HCT116 (cell line): ENCODE data around the gene RAB34. TPM values are rescaled to one million over a fixed set of nuclear protein-coding genes. Genes with fewer than 3 reads are reported as not detected.

Experiments used
- ATAC-seq: fragments of 200-7000 bp; cut with Tn5 transposase; 2 replicates; pipeline ENCODE4 v1.9.1; 2020; ENCODE audit warnings: mild to moderate bottlenecking, moderate library complexity
- BruUV-seq: library from RNA; stranded (reverse); fragments of 400-500 nt; replicated peaks from 2 replicates; lab custom pipeline; 2021; lab: Mats Ljungman, UMichigan
- CTCF ChIA-PET: fragments of 300-600 bp; sonication (Branson Sonifier 250); formaldehyde crosslinking; loops from one replicate; lab custom pipeline; 2021; ENCODE audit warnings: antibody characterized with exemption; lab: Charles Lee
- POLR2A ChIA-PET: fragments of 300-600, 350-600 bp; sonication (Branson Sonifier 250); formaldehyde crosslinking; loops from one replicate; lab custom pipeline; 2021; ENCODE audit warnings: antibody characterized with exemption; lab: Charles Lee
- RAD21 ChIA-PET, 2 experiments: fragments of 300-600 bp; sonication (Branson Sonifier 250); formaldehyde crosslinking; loops; one replicate each; lab custom pipeline; 2023; ENCODE audit warnings: low total read pairs in 2 of 2; ENCODE audit not compliant: uncharacterized antibody in 2 of 2, unreplicated experiment in 2 of 2, low non-redundant PET in 1 of 2; lab: Charles Lee
- DNase-seq: peaks from one replicate; pipeline ENCODE4 v3.0.0-alpha.2; 2010; ENCODE audit warnings: low read depth, low spot score
- H2AFZ ChIP-seq: fragments of 200-600 bp; shearing (Covaris generic), sonication (generic); 2 replicates; pipeline ENCODE4 v1.6.1; 2017; ENCODE audit warnings: low read depth, mixed run types, mixed read lengths, antibody characterized with exemption, low read length; ENCODE audit not compliant: poor library complexity, severe bottlenecking
- H3K27ac ChIP-seq: 2 replicates; pipeline ENCODE4 v1.5.1; 2012; ENCODE audit warnings: low read depth, low read length
- H3K27me3 ChIP-seq: fragments of 200-600 bp; sonication (generic); 2 replicates; pipeline ENCODE4 v1.6.1; 2016; ENCODE audit warnings: mixed run types, low read length, mixed read lengths; ENCODE audit not compliant: insufficient read depth
- H3K36me3 ChIP-seq, 2 experiments: fragments of 200-500 bp in 1 of 2; fragments of 200-600 bp in 1 of 2; sonication (Bioruptor generic) in 1 of 2; sonication (generic) in 1 of 2; 2 replicates each; pipeline versions ENCODE4 v1.5.1 to v1.6.1; 2014 to 2016; ENCODE audit warnings: low read length in 2 of 2, inconsistent platforms in 1 of 2, mixed read lengths in 1 of 2, mixed run types in 1 of 2; ENCODE audit not compliant: insufficient read depth in 2 of 2, control insufficient read depth in 1 of 2
- H3K4me1 ChIP-seq, 2 experiments: fragments of 200-600 bp in 1 of 2; sonication (generic) in 1 of 2; 2 replicates each; pipeline versions ENCODE4 v1.5.1 to v1.6.1; 2012 to 2017; ENCODE audit warnings: low read length in 2 of 2, inconsistent platforms in 1 of 2, mild to moderate bottlenecking in 1 of 2, mixed read lengths in 1 of 2, mixed run types in 1 of 2, moderate library complexity in 1 of 2; ENCODE audit not compliant: insufficient read depth in 2 of 2, control insufficient read depth in 1 of 2
- H3K4me2 ChIP-seq: fragments of 200-600 bp; sonication (generic); 2 replicates; pipeline ENCODE4 v1.6.1; 2017; ENCODE audit warnings: mixed run types, low read length, mixed read lengths
- H3K4me3 ChIP-seq, 2 experiments: fragments of 200-600 bp in 1 of 2; sonication (generic) in 1 of 2; replicated peaks in 1 of 2; 2 replicates each; pipeline ENCODE4 v1.5.1; 2011 to 2016; ENCODE audit warnings: low read length in 2 of 2, control low read depth in 1 of 2, low read depth in 1 of 2, mild to moderate bottlenecking in 1 of 2, mixed read lengths in 1 of 2, mixed run types in 1 of 2
- H3K79me2 ChIP-seq: fragments of 200-600 bp; sonication (generic); 2 replicates; pipeline ENCODE4 v1.6.1; 2017; ENCODE audit warnings: mild to moderate bottlenecking, mixed run types, low read length, moderate library complexity, mixed read lengths; ENCODE audit not compliant: insufficient read depth
- H3K9ac ChIP-seq: fragments of 200-600 bp; sonication (generic); 2 replicates; pipeline ENCODE4 v1.6.1; 2016; ENCODE audit warnings: low read length, mixed read lengths
- H3K9me2 ChIP-seq: fragments of 200-600 bp; sonication (generic), shearing (Covaris generic); 2 replicates; pipeline ENCODE4 v1.6.1; 2017; ENCODE audit warnings: mixed run types, mild to moderate bottlenecking, moderate library complexity; ENCODE audit not compliant: insufficient read depth
- H3K9me3 ChIP-seq, 2 experiments: fragments of 200-500 bp in 1 of 2; fragments of 200-600 bp in 1 of 2; sonication (Bioruptor generic) in 1 of 2; sonication (generic) in 1 of 2; 2 replicates each; pipeline ENCODE4 v1.6.1; 2014 to 2017; ENCODE audit warnings: low read length in 2 of 2, mixed read lengths in 2 of 2, inconsistent platforms in 1 of 2, low read depth in 1 of 2, mild to moderate bottlenecking in 1 of 2, mixed run types in 1 of 2, moderate library complexity in 1 of 2; ENCODE audit not compliant: control insufficient read depth in 1 of 2, insufficient read depth in 1 of 2
- H4K20me1 ChIP-seq: fragments of 200-600 bp; sonication (generic), shearing (Covaris generic); 2 replicates; pipeline ENCODE4 v1.6.1; 2017; ENCODE audit warnings: mixed run types, mild to moderate bottlenecking, moderate library complexity; ENCODE audit not compliant: insufficient read depth
- CBX3 ChIP-seq: IDR thresholded peaks from 2 replicates; pipeline ENCODE4 v1.6.1; 2012; ENCODE audit warnings: low read depth
- CEBPB ChIP-seq: IDR thresholded peaks from 2 replicates; pipeline ENCODE4 v1.6.1; 2012; ENCODE audit warnings: low read depth
- EGR1 ChIP-seq: IDR thresholded peaks from 2 replicates; pipeline ENCODE4 v1.6.1; 2012; ENCODE audit warnings: low read depth
- ELF1 ChIP-seq: IDR thresholded peaks from 2 replicates; pipeline ENCODE4 v1.6.1; 2012; ENCODE audit warnings: low read depth, borderline replicate concordance
- EZH2 ChIP-seq: fragments of 200-600 bp; sonication (generic); IDR thresholded peaks from 2 replicates; pipeline ENCODE4 v1.6.1; 2017; ENCODE audit warnings: antibody characterized with exemption, mixed run types
- JUND ChIP-seq: IDR thresholded peaks from 2 replicates; pipeline ENCODE4 v1.6.1; 2012
- POLR2A ChIP-seq: IDR thresholded peaks from 2 replicates; pipeline ENCODE4 v1.7.0; 2011; ENCODE audit warnings: borderline replicate concordance; ENCODE audit not compliant: insufficient read depth, insufficient read length; ENCODE audit errors: extremely low read depth
- RAD21 ChIP-seq: IDR thresholded peaks from 2 replicates; pipeline ENCODE4 v1.6.1; 2012; ENCODE audit warnings: low read depth, mild to moderate bottlenecking
- SP1 ChIP-seq: IDR thresholded peaks from 2 replicates; pipeline ENCODE4 v1.6.1; 2012; ENCODE audit warnings: low read depth
- SRF ChIP-seq: IDR thresholded peaks from 2 replicates; pipeline ENCODE4 v1.6.1; 2012; ENCODE audit warnings: low read depth
- TCF7L2 ChIP-seq: IDR thresholded peaks from 2 replicates; pipeline ENCODE4 v1.7.0; 2011; ENCODE audit warnings: borderline replicate concordance, inconsistent platforms; ENCODE audit not compliant: insufficient read depth, insufficient read length; ENCODE audit errors: extremely low read depth
- YY1 ChIP-seq: IDR thresholded peaks from 2 replicates; pipeline ENCODE4 v1.6.1; 2011; ENCODE audit warnings: low read length, low read depth, moderate library complexity, mild to moderate bottlenecking; ENCODE audit not compliant: insufficient replicate concordance; ENCODE audit errors: extremely low read depth
- ZNF274 ChIP-seq: fragments of 200-500 bp; sonication (Bioruptor generic); IDR thresholded peaks from 2 replicates; pipeline ENCODE4 v1.6.1; 2014; ENCODE audit warnings: mild to moderate bottlenecking, low read depth, low read length, inconsistent platforms
- intact Hi-C: fragments of 100-400 bp; cut with micrococcal nuclease; formaldehyde crosslinking; loops from 2 replicates; pipeline ENCODE4 v1.10.0; 2022
- total RNA-seq: library from RNA; stranded (reverse); gene quantifications from one replicate; pipeline ENCODE4 v1.2.1, GENCODE V29; 2021; ENCODE audit not compliant: unreplicated experiment
- TF ChIP-seq, protein P1 (sequence below): IDR thresholded peaks from 2 replicates; pipeline ENCODE4 v1.6.1; 2012

The RAB34 gene
- total RNA-seq, 1 experiment from 2014 or later: 0.59 TPM

DNA sequence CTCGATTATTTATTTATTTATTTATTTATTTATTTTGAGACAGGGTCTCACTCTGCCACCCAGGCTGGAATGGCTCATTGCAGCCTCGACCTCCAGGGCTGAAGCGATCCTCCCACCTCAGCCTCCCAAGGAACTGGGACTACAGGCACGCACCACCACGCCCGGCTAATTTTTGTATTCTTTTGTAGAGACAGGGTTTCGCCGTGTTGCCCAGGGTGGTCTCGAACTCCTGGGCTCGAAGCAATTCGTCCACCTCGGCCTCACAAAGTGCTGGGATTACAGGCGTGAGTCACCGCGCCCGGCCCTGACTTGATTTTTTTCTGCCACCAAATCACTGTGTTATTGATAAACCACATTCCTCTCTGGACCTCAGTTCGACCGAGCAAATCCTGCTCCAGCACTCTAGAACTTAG is 1.4 kb upstream of the RAB34 start:
- Histone ChIP-seq H4K20me1 (peaks cover 11% of the 10 kb centered on the region; the same call in 1 of the 2 replicates), H2AFZ (no peak overlapping the region), H3K27me3 (no peaks in the 10 kb centered on the region), H3K36me3 (peaks cover 22 to 36% of the 10 kb centered on the region in 2 experiments; a peak in 3 of 4 replicates), H3K4me1 (peaks cover 33 to 45% of the 10 kb centered on the region in 2 experiments), H3K4me2 (peak overlapping the region; percentile 77), H3K9ac (peak overlapping the region; percentile 99), H3K27ac (peak overlapping the region; percentile 89), H3K4me3 (peak overlapping the region; percentile 98 to 99), H3K79me2 (peaks cover 43% of the 10 kb centered on the region), H3K9me3 (no peaks in the 10 kb centered on the region), H3K9me2 (no peaks in the 10 kb centered on the region)
- TF ChIP-seq EGR1 (no peak), SRF (no peak), ZNF274 (no peak), EZH2 (no peak), SP1 (no peak), ELF1 (no peak), TCF7L2 (no peak), CEBPB (no peak), YY1 (no peak), RAD21 (no peak), POLR2A (no peak), JUND (no peak; the same call in 1 of the 2 replicates), CBX3 (no peak)
- TF ChIP-seq, protein P1, sequence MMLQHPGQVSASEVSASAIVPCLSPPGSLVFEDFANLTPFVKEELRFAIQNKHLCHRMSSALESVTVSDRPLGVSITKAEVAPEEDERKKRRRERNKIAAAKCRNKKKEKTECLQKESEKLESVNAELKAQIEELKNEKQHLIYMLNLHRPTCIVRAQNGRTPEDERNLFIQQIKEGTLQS: no peak
- DNase-seq (no peak), ATAC-seq (peak; percentile 30)
- TSS peak; percentile 27 for BruUV-seq
- ChIA-PET RAD21 (no interaction called here), CTCF (interaction anchor here (0.7 to 1.3 kb wide), 9 partner anchors 8 to 398 kb away, joined by 3 to 13 read pairs (median 4); partner anchors contain the start of genes BLTP2, NEK8, PHF12 and PROCA1), POLR2A (interaction anchor here (0.6 to 2.6 kb wide), 27 partner anchors 8 to 405 kb away, joined by 3 to 42 read pairs (median 5); partner anchors contain the start of genes FAM222B, NEK8, PHF12 and PIGS)
- intact Hi-C loops: loop anchor here (2.0 kb wide), 1 partner anchor 234 kb away; no protein-coding TSS in a partner anchor
